ENCODE measurements around the gene COLEC12.

Gene COLEC12

GRCh38 chr18:505483-506122 is 5.1 kb upstream of the COLEC12 start:
- DNase-seq, result peak in 1 of 2 experiments; percentile 33

GRCh38 chr18:501406-501714 is 859 bp upstream of the COLEC12 start:
- DNase-seq, result no peak

GRCh38 chr18:499776-500631 is 497 bp downstream of the COLEC12 start:
- DNase-seq, result no peak

GRCh38 chr18:498931-499775 is 1.3 kb downstream of the COLEC12 start:
- no peak for DNase-seq

GRCh38 chr18:497688-498087 is 2.8 kb downstream of the COLEC12 start:
- no peak for DNase-seq

- DNase-seq, result no peak
Measured at GRCh38 chr18:495452-495851, 5.0 kb downstream of the COLEC12 start.

GRCh38 chr18:495017-495416 is 5.5 kb downstream of the COLEC12 start:
- DNase-seq, result no peak

DNA sequence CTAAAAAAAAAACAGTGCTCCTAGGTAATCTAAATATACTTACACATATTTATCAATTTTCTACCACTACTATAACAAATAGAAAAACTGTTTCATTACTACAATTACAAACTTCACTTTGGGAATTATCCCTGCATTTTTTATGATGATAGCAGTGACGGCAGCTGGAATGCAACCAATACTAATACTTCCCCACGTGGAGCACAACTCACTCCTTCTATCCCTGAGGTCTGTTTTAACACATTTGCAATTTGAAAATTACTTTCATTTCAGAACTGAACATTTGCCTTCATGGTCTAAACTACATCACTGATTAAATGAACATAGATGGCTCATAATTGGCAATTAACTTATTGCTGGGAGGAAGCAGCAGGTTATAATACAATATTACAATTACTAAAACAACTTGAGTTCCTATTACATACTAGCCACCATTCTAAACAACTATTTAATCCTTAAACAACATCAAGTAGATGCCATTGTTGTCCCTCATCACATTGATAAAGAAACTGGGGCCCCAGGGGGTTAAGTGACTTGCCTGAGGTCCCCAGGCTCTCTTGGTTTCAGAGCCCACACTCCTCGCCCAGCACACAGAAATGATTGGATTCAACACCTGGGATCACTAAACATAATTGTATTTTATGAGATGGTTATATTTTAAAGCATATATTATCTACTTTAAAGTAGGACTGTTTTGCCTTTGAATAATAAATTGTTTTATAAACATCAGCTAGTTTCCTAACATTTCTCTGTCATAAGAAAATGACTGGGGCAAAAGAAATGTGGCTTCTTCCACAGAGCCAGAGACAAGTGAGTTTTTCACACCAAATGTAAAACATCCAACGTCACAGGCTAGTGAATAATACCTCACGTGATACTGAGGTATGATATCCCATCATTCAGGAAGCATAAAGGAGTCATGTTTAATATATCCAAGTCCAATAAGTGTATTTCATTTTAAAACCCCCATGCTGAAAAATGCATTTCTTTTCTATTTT is 6.2 kb downstream of the COLEC12 start:
- DNase-seq, result no peak

GRCh38 chr18:492451-492850 is 8.1 kb downstream of the COLEC12 start:
- no peak for DNase-seq

- no peak for DNase-seq
Measured at GRCh38 chr18:490624-491023, 9.9 kb downstream of the COLEC12 start.

DNA sequence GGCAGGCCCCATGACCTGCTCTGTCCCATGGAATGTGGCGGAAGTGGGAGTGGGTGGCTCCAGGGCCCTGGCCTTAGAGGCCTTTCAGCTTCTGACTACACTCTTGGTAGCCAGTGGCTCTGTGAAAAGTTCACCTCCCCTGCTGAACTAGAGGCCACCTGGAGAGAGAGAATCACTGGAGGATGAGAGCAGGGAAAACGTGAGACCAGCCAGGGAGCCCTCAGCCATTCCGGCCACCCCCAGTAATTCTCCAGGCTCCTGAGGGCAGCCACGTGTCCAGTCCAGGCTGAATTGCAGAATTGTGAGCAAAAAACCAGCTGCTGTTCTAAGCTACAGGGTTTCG is 10.5 kb downstream of the COLEC12 start:
- DNase-seq, result no peak

- DNase-seq, result no peak
Measured at GRCh38 chr18:489244-490023, 11.1 kb downstream of the COLEC12 start.

- no peak for DNase-seq
Measured at GRCh38 chr18:486929-487740, 13.4 kb downstream of the COLEC12 start.

DNA sequence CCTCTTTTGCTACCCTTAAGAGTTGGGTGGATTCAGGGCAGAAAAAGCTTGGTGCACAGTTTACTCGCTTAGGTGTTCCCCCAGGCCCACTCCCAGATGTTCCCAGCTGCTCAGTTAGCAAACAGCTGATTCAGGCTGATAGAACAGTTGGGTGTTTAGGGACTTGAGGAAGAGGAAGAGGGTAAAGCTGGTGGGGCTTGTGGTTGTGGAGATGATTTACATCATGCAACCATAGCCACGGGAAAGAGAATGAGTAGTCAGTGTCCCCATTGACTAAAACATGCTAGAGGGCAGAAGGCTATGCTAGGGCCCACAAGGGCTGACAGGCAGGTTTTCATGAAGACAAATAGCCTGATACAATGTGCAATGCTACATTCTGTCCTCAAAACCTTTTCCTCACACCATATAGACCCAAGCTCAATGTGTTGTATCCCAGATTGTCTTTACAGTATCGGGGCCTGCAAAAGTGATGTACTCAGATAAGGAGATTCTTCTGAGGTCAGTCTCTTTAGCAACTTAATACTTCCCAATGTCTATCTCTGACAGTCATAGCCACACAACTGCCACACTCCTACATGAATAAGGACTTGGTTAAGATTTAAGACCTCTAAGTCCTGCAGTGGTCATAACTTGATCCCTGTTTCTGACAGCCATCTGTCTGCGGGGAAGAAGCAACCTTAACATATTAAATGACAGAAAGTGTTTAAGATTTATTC is 15.6 kb downstream of the COLEC12 start:
- DNase-seq, result no peak

DNA sequence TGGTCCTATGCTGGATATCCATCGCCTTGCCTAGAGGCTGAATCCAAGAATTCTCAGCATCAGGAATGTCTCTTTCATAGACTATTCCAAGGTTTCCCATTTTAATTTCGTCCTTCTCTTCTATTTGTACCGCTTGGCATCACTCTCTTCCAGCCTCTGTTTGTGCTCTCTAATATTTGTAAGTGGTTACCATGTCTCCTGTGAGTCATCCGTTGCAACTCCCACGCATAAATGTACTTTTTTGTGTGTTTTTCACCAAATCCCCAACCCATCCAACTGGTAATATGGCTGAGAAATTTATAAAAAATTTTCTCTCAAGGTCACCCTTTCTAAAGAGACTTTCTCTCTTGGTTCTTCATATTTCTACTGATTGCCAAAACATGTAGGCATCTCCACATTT is 21.8 kb downstream of the COLEC12 start:
- DNase-seq, result no peak

- DNase-seq, result peak in 1 of 2 experiments; percentile 12
Measured at GRCh38 chr18:477565-477964, 22.9 kb downstream of the COLEC12 start.

- DNase-seq, result no peak
Measured at GRCh38 chr18:476251-476664, 24.2 kb downstream of the COLEC12 start.

- no peak for DNase-seq
Measured at GRCh38 chr18:475202-476031, 25.1 kb downstream of the COLEC12 start.

DNA sequence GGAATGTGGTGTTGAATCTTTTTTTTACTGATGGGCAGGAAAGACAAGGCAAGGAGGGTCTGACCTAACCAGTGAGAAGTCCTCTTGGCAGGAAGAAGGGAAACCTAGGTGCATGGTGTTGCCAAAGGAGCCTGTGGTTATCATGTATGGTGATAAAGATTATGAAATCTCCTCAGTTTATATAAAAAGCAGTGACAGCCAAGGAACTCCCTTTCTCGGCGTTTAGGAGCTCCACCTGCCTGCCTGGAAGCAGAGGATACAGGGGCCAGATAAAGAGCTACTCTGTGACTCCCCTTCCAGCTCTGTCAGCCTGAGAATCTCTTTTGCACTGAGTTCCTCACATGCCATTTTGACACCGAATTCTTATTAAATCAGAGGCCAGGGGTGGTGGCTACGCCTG is 26.1 kb downstream of the COLEC12 start:
- DNase-seq, result no peak

All from NCI-H2081 (cell line).